ENCODE measurements around the gene CBFA2T2.

The CBFA2T2 gene

DNA sequence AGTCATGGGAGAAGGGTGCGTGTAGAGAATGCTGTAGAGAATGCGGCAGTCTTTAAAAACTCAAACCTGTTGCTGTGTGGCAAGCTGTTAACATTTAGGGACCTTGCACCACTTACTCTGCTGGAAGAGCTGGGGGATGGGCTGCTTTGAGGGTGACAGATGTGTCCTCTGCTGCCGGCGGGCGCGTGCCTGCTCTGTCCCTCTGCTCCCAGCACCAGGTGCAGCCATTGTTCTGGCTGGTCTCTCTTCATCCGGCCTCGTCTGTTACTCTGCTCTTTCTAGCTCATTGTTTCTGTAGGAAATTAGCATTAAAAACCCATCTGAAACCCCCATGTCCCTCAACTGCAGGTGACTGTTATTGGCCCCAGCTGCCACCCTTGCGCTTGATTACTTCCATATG, 78.5 kb downstream of the CBFA2T2 start:
- TF ChIP-seq, protein P1, sequence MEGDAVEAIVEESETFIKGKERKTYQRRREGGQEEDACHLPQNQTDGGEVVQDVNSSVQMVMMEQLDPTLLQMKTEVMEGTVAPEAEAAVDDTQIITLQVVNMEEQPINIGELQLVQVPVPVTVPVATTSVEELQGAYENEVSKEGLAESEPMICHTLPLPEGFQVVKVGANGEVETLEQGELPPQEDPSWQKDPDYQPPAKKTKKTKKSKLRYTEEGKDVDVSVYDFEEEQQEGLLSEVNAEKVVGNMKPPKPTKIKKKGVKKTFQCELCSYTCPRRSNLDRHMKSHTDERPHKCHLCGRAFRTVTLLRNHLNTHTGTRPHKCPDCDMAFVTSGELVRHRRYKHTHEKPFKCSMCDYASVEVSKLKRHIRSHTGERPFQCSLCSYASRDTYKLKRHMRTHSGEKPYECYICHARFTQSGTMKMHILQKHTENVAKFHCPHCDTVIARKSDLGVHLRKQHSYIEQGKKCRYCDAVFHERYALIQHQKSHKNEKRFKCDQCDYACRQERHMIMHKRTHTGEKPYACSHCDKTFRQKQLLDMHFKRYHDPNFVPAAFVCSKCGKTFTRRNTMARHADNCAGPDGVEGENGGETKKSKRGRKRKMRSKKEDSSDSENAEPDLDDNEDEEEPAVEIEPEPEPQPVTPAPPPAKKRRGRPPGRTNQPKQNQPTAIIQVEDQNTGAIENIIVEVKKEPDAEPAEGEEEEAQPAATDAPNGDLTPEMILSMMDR (IDR thresholded peaks at IDR 0.05) = no peak

- TF ChIP-seq, protein P1 (IDR thresholded peaks at IDR 0.05) = no peak
Measured at GRCh38 chr20:33568868-33569801, 79.2 kb downstream of the CBFA2T2 start.

DNA sequence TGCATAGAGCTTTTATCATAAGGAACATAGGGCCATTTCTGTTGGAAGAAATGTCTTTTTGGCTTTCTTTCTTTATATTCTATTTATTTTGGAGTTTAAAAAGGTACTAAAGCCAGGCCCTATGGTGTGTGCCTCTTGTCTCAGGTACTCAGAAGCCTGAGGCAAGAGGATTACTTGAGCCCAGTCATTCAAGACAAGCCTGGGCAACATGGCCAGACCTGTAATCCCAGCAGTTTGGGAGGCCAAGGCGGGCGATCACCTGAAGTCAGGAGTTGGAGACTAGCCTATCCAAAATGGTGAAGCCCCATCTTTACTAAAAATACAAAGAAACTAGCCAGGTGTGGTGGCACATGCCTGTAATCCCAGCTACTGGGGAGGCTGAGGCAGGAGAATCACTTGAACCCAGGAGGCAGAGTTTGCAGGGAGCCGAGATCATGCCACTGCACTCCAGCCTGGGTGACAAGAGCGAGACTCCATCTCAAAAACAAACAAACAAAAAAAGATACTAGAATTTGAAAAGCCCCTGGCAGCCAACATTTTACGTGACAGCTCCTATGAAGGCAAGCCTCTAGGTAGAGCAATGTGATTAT, 80.0 kb downstream of the CBFA2T2 start:
- TF ChIP-seq, protein P1 (IDR thresholded peaks at IDR 0.05) = no peak

- TF ChIP-seq, protein P1 (IDR thresholded peaks at IDR 0.05) = no peak
Measured at GRCh38 chr20:33570743-33571142, 80.8 kb downstream of the CBFA2T2 start.

DNA sequence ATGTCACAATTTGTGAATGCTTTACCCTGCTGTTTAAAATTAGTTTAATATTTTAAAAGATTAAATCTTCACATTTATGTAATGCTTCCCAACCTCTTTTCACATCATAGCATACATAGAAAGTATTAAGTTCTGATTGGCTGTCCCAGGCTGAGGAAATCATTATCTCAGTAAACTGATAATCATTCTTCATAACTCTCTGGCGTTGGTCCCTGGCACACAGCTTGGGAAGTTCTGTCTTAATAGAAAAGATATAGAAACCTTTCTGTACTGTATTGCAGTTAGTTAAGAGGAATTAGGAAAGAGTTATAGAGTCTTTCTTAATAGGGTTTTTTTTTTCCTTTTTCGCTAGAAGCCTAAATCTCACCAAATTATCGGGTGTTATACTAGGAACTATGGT, 85.4 kb downstream of the CBFA2T2 start:
- TF ChIP-seq, protein P1 (IDR thresholded peaks at IDR 0.05) = no peak

DNA sequence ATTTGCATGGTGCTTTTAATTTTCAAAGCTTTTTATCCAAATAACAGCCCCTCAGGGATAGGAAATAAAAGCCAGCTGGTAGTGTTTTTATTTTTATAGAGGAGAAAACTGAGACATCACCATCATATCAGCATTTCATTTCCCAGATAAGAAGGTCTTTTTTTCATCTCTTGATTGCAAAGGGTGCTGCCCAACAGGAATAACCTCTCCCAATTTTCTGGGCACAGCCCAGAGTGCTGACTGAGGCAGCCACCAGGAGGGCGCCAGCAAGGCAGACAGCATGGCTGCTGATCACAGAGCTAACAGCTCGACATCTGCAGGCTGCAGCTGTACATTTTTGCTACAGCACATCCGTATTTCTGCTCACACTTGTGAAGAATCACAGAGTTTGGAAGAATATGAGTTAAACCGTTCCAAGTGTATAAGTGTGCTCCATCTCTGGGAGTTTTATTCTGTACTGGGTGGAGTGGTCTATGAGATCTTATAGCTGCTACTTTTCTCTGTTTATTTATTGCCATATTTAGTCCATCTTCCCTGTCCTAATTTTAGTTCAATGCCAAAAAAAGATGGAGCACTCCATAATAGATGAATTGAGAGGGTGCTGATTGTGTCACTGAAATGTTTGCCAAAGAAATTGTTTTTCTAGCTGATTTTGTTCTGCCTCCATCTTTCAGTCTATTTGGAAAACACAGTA, 86.7 kb downstream of the CBFA2T2 start:
- TF ChIP-seq, protein P1 (IDR thresholded peaks at IDR 0.05) = no peak; the same call in 1 of the 2 replicates

- TF ChIP-seq, protein P1 (IDR thresholded peaks at IDR 0.05) = no peak
Measured at GRCh38 chr20:33578510-33578909, 88.6 kb downstream of the CBFA2T2 start.

Data from LNCAP (cell line).